Left ventricle myocardium inferior (tissue), 1 donor: Measurements from ENCODE around the gene TNFRSF9. TPM values are rescaled to one million over a fixed set of nuclear protein-coding genes. Genes with fewer than 3 reads are reported as not detected.
"Not testable (repeated sequence)": the region's sequence is repeated elsewhere in the genome, so short reads cannot be mapped to it uniquely, and the experiment has no call there.

Experiments
- DNase-seq: peaks from one replicate; pipeline ENCODE4 v3.0.0-alpha.2; 2020
- H3K27ac ChIP-seq: fragments of 200-600 bp; replicated peaks from 2 replicates; pipeline ENCODE4 v1.8.0; 2021
- H3K27me3 ChIP-seq: fragments of 200-600 bp; 2 replicates; pipeline ENCODE4 v1.8.0; 2021; ENCODE audit warnings: low read depth
- H3K36me3 ChIP-seq: fragments of 200-600 bp; 2 replicates; pipeline ENCODE4 v1.8.0; 2021
- H3K4me1 ChIP-seq: fragments of 200-600 bp; 2 replicates; pipeline ENCODE4 v1.8.0; 2021
- H3K4me3 ChIP-seq: fragments of 200-600 bp; 2 replicates; pipeline ENCODE4 v1.8.0; 2021; ENCODE audit warnings: mild to moderate bottlenecking, moderate library complexity
- H3K9me3 ChIP-seq: fragments of 200-600 bp; replicated peaks from 2 replicates; pipeline ENCODE4 v1.8.0; 2021
- CTCF ChIP-seq: fragments of 200-600 bp; IDR thresholded peaks from 2 replicates; pipeline ENCODE4 v1.8.0; 2021; ENCODE audit warnings: antibody characterized with exemption, mild to moderate bottlenecking, borderline replicate concordance
- intact Hi-C: fragments of 100-400 bp; cut with micrococcal nuclease; formaldehyde crosslinking; loops from one replicate; pipeline ENCODE4 v1.11.0; 2022
- total RNA-seq: library from RNA; stranded (reverse); fragmentation: NEBNext Ultra II Directional; extraction: Animal tissue kit (Norgen Biotek cat#: 25700); gene quantifications from one replicate; pipeline ENCODE4 v1.2.1, GENCODE V29; 2021
- donor health status: DM: no; HTN: yes; CAD: no; lungs with severe emphysema.

Gene TNFRSF9
- total RNA-seq, 1 donor from 2014 or later: not detected

DNA sequence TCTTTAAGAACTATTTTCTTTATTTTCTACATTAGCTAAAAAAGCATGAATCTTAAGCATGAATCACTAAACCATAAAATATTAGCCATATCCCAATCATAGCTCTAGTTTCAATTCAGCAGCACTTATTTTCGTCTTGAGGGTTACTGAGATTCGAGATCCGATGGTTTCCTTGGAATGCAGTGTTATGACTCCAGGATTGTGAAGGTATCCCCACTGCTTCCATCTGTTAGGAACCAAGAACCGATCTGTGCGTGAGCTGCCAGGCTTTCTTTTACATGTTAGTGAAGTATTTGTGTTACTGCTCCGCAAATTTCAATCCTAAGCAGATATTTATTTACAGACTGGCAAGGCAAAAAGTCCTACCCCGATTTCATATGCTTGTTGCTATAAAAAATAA, 18.8 kb downstream of the TNFRSF9 start:
- no peak overlapping the region for H3K4me3 ChIP-seq
- TF ChIP-seq CTCF: no peak
- no peaks in the 10 kb centered on the region for H3K4me1 ChIP-seq
- H3K36me3 ChIP-seq: no peaks in the 10 kb centered on the region
- no peak for DNase-seq
- no peak overlapping the region for H3K27ac ChIP-seq
- H3K27me3 ChIP-seq: peaks cover 50% of the 10 kb centered on the region
- no peaks in the 10 kb centered on the region for H3K9me3 ChIP-seq
- intact Hi-C loops: no loop called here

DNA sequence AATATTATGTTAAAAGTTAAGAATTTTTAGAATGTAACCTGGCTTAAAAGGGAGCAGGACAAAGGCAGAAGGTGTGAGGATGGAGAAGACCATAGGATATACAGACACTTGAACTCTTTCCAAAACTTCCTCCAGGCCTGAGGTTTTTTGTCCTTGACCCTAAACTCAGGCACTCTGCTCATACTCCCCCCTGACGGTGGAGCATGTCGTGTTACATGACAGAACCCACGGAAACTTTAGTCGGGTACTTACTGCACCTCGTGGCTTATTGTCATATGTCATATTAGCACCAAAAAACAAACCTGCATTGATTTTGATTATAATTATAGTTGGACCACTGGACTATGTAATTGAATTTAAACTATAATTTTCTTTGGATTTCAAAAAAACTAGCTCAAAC, 20.8 kb downstream of the TNFRSF9 start:
- intact Hi-C loops: no loop called here
- Histone ChIP-seq H3K36me3 (no peaks in the 10 kb centered on the region), H3K4me3 (no peak overlapping the region), H3K4me1 (no peaks in the 10 kb centered on the region), H3K27ac (no peak overlapping the region), H3K9me3 (no peaks in the 10 kb centered on the region), H3K27me3 (peaks cover 40% of the 10 kb centered on the region)
- no peak for DNase-seq
- TF ChIP-seq CTCF: no peak

DNA sequence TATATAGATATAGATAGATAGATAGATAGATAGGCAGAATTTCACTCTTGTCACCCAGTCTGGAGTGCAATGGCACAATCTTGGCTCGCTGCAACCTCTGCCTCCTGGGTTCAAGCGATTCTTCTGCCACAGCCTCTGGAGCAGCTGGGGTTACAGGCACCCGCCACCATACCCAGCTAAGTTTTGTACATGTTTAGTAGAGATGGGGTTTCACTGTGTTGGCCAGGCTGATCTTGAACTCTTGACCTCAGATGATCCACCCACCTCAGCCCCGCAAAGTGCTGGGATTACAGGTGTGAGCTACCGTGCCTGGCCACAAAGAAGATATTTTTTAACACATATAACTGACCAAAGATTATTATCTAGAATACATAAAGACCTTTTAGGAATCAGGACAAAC, 22.7 kb downstream of the TNFRSF9 start:
- H3K36me3 ChIP-seq, intact Hi-C loops, DNase-seq, H3K27ac ChIP-seq, H3K4me3 ChIP-seq, H3K4me1 ChIP-seq, H3K9me3 ChIP-seq: not testable (repeated sequence)
- peaks cover 50% of the 10 kb centered on the region for H3K27me3 ChIP-seq

DNA sequence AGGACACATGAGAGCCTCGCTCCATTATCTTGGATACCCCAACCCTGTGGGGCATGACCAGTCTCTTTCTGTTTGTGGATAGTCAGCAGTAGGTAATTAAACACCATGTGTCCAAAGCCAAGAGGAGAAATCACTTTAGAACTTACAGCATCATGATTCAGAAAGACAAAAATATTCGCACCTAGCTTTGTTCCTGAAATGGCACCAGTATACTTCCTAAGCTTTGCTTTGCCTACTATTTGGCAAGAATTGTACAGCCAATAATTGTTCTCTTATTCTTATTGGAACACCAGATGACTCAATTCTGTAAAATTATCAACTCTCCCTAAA, 24.2 kb downstream of the TNFRSF9 start:
- intact Hi-C loops: no loop called here
- Histone ChIP-seq H3K4me1 (no peaks in the 10 kb centered on the region), H3K36me3 (no peaks in the 10 kb centered on the region), H3K27ac (no peak overlapping the region), H3K9me3 (no peaks in the 10 kb centered on the region), H3K4me3 (no peak overlapping the region), H3K27me3 (peaks cover 57% of the 10 kb centered on the region)
- no peak for TF ChIP-seq CTCF
- no peak for DNase-seq

- no peak for TF ChIP-seq CTCF
- H3K27me3 ChIP-seq: peaks cover 57% of the 10 kb centered on the region
- no peak overlapping the region for H3K4me3 ChIP-seq
- no peaks in the 10 kb centered on the region for H3K36me3 ChIP-seq
- H3K9me3 ChIP-seq: no peaks in the 10 kb centered on the region
- H3K27ac ChIP-seq: no peak overlapping the region
- no peak for DNase-seq
- no peaks in the 10 kb centered on the region for H3K4me1 ChIP-seq
- intact Hi-C loops: no loop called here
Measured at GRCh38 chr1:7915826-7916500, 24.7 kb downstream of the TNFRSF9 start.

- Histone ChIP-seq H3K4me1 (no peaks in the 10 kb centered on the region), H3K4me3 (no peak overlapping the region), H3K27ac (no peak overlapping the region), H3K9me3 (no peaks in the 10 kb centered on the region), H3K27me3 (peaks cover 44% of the 10 kb centered on the region), H3K36me3 (no peaks in the 10 kb centered on the region)
- TF ChIP-seq CTCF: no peak
- intact Hi-C loops: no loop called here
- no peak for DNase-seq
Measured at GRCh38 chr1:7912743-7913557, 27.7 kb downstream of the TNFRSF9 start.
